ENCODE results near the gene IMPA2. TPM values are rescaled to one million over a fixed set of nuclear protein-coding genes. Genes with fewer than 3 reads are reported as not detected.

Gene IMPA2
- total and polyA plus RNA-seq, 2 of the 8 experiments (the other 6 are each of a cell fraction or from before 2014, with no cell fraction given) = 102 to 140 TPM

DNA sequence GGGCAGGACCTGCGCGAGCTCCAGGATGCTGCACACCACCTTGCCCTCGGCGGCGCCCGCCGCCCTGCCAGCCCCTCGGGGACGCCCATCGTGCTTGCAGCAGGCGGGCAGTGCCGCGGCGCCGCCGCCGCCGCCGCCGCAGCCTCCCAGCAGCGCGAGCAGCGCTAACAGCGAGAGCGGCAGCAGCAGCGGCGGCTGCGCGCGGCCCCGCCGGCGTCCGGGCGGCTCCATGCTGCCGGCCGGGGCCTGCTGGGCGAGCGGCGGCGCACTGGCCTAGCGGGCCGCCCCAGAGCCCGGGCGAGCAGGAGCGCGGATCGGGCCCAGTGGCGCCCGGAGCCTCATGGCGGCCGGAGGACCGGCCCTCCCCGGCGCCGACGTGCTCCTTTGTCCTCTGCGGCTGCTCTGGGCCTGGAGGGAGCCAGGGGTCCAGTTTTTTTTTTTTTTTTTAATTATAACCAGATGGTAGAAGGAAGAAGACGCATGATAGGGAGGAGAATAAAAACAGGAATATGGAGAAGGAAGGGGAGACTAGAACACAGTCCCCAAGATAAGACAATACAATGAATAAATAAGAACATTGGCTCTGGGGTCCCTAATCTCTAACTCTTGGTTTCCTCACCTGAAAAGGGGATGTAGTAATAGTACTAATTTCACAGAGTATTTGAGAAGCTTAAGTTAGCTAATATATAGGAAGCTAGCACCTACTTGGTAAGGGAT is 95.3 kb downstream of the IMPA2 start:
- H3K4me3 ChIP-seq (ENCODE audit: extremely low read depth in 1 of 4, insufficient read depth in 2 of 4, low read depth in 3 of 4, low read length in 4 of 4) = peak overlapping the region in 2 of 4 experiments; percentile 22 to 59; a peak in 4 of 8 replicates
- peak overlapping the region; percentile 29 to 62 for H3K4me2 ChIP-seq (ENCODE audit: insufficient read depth in 1 of 2, low read depth in 2 of 2, low read length in 2 of 2)
- H4K5ac ChIP-seq (ENCODE audit: insufficient read length, low read depth, low read length) = no peak overlapping the region
- H4K20me1 ChIP-seq (replicated peaks in 1 of 2; ENCODE audit: control insufficient read depth in 1 of 2, insufficient read depth in 2 of 2, low read length in 2 of 2) = no peaks in the 10 kb centered on the region
- CTCF ChIA-PET (ENCODE audit: partially characterized antibody) = no interaction called here
- H2AK5ac ChIP-seq (ENCODE audit: low read depth, low read length) = no peak overlapping the region
- H3K27me3 ChIP-seq (replicated peaks in 1 of 4; ENCODE audit: control insufficient read depth in 3 of 4, extremely low read depth in 1 of 4, insufficient read depth in 3 of 4, low read length in 3 of 4) = no peaks in the 10 kb centered on the region
- H2BK20ac ChIP-seq (ENCODE audit: low read length) = no peak overlapping the region
- no peaks in the 10 kb centered on the region; a peak in 1 of 7 replicates for H3K4me1 ChIP-seq (replicated peaks in 1 of 4; ENCODE audit: control insufficient read depth in 3 of 4, insufficient read depth in 4 of 4, low read length in 3 of 4)
- POLR2A ChIA-PET (ENCODE audit: partially characterized antibody) = no interaction called here
- no peak overlapping the region; a peak in 2 of 7 replicates for H3K9ac ChIP-seq (replicated peaks in 1 of 4; ENCODE audit: extremely low read depth in 1 of 4, low read depth in 3 of 4, low read length in 3 of 4)
- 0 out of 2 replicates have a peak, but pooled peaks have one; percentile 3 for TF ChIP-seq TBP (IDR thresholded peaks at IDR 0.05; ENCODE audit: low read depth, low read length)
- peak; percentile 68; the same call in 1 of the 2 replicates for TF ChIP-seq GABPA (IDR thresholded peaks at IDR 0.05; ENCODE audit: borderline replicate concordance, insufficient read depth, low read length)
- TF ChIP-seq CTBP2 (IDR thresholded peaks at IDR 0.05; ENCODE audit: borderline replicate concordance, insufficient read depth, insufficient read length, low read length) = peak; percentile 34
- peak; percentile 54 for TF ChIP-seq PHF8 (conservative IDR thresholded peaks at IDR 0.05; ENCODE audit: low read depth, low read length)
- peak; percentile 53 for TF ChIP-seq TAF7 (optimal IDR thresholded peaks at IDR 0.05; ENCODE audit: borderline replicate concordance, low read depth, low read length)
- no peak for TF ChIP-seq KDM1A (IDR thresholded peaks at IDR 0.05; ENCODE audit: borderline replicate concordance, low read length)
- peak; percentile 58 for TF ChIP-seq TAF1 (IDR thresholded peaks at IDR 0.05; ENCODE audit: low read depth, low read length)
- no peak for TF ChIP-seq ZNF274 (IDR thresholded peaks at IDR 0.05; ENCODE audit: borderline replicate concordance, extremely low read depth, low read length)
- peak; percentile 79 for TF ChIP-seq YY1 (IDR thresholded peaks at IDR 0.05; ENCODE audit: low read depth, low read length)
- H2AFZ ChIP-seq (ENCODE audit: low read length) = peak overlapping the region; percentile 92
- no peak overlapping the region for H3K23ac ChIP-seq (ENCODE audit: insufficient read length)
- no peak overlapping the region for H2BK15ac ChIP-seq (ENCODE audit: low read length)
- no peaks in the 10 kb centered on the region for H3K79me1 ChIP-seq (ENCODE audit: low read depth, low read length)
- H4K8ac ChIP-seq (ENCODE audit: extremely low read depth, insufficient read depth, low read length) = no peak overlapping the region
- H4K91ac ChIP-seq (replicated peaks; ENCODE audit: insufficient read length, low read length) = no peak overlapping the region
- no peak overlapping the region for H2BK120ac ChIP-seq (replicated peaks; ENCODE audit: low read depth, low read length)
- H3K18ac ChIP-seq (ENCODE audit: extremely low read depth, low read length) = no peak overlapping the region; the same call in 1 of the 2 replicates
- H3K36me3 ChIP-seq (ENCODE audit: control insufficient read depth in 2 of 4, insufficient read depth in 4 of 4, low read length in 3 of 4) = no peaks in the 10 kb centered on the region
- H3K23me2 ChIP-seq (ENCODE audit: low read depth, low read length) = no peaks in the 10 kb centered on the region
- H3K56ac ChIP-seq (replicated peaks; ENCODE audit: insufficient read length, low read depth, low read length) = no peak overlapping the region
- FAIRE-seq (no peak), DNase-seq (ENCODE audit: low read depth in 1 of 2, low spot score in 2 of 2) (no peak)
- H3K14ac ChIP-seq (ENCODE audit: insufficient read length) = no peak overlapping the region
- WGBS, 2 experiments (ENCODE audit: extremely low coverage in 1 of 2, insufficient coverage in 1 of 2, insufficient read length in 1 of 2, insufficient replicate concordance in 2 of 2, low coverage in 1 of 2, low lambda C conversion rate in 2 of 2, missing lambda C conversion rate in 1 of 2) = 13% methylated on average over 22 of the region's 59 CpGs; no CpG with 5 or more reads in 1 of the 2 experiments
- no peak overlapping the region for H3K27ac ChIP-seq (ENCODE audit: low read depth, low read length)
- H3K9me3 ChIP-seq (ENCODE audit: insufficient read depth in 2 of 2, low read depth in 1 of 2, low read length in 1 of 2) = peaks cover 0 to 3% of the 10 kb centered on the region in 2 experiments; a peak in 1 of 4 replicates
- H2BK5ac ChIP-seq (ENCODE audit: low read depth, low read length) = no peak overlapping the region
- H3K79me2 ChIP-seq (ENCODE audit: control insufficient read depth in 1 of 2, insufficient read depth in 2 of 2, low read length in 2 of 2) = no peaks in the 10 kb centered on the region
- no peak overlapping the region for H3K4ac ChIP-seq (replicated peaks; ENCODE audit: insufficient read length, low read depth, low read length)
- H2BK12ac ChIP-seq (ENCODE audit: low read depth, low read length) = no peak overlapping the region

Data from H1 (cell line).